ENCODE results near the gene TMPRSS13.

DNA sequence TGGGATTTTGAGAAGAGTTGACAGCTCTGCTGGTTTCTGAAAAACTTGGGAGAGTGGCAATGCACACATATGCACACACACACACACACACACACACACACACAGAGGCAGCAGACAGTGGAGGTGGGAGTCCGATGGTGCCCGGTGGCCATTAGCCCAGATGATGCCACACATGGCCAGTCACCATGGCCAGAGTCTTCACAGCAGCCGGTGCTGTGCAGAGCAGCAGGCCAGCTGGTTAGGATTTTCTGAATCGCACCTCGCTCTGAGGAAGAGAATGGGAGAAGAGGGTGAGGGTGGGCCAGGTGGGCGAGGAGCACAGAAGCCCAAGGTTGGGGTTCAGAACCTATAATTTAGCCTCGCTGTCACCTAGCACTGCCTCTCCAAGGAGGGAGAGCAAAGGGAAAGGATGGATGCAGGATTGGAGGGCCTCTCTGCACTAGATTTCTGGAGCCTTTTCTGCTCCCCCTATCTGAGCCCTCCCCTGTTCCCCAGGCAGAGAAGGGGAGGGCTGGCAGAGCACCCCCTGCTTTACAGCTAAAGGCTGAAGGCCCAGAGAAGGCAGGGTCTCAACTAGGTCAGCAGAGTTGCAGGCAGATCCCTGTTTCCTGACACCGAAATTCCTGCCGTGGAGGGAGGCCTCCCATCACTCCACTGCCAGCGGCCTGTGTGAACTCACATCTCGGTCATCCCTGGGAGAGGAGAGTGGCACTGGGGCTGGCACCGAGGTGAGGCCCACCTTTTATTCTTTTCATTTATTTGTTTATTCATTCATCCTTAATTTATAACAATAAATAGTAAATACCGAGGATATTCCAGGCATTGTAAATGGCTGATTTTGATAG is 27.0 kb downstream of the TMPRSS13 start:
- no peak for TF ChIP-seq POLR2A (IDR thresholded peaks at IDR 0.05; ENCODE audit: low read depth)
- TF ChIP-seq, protein P1, sequence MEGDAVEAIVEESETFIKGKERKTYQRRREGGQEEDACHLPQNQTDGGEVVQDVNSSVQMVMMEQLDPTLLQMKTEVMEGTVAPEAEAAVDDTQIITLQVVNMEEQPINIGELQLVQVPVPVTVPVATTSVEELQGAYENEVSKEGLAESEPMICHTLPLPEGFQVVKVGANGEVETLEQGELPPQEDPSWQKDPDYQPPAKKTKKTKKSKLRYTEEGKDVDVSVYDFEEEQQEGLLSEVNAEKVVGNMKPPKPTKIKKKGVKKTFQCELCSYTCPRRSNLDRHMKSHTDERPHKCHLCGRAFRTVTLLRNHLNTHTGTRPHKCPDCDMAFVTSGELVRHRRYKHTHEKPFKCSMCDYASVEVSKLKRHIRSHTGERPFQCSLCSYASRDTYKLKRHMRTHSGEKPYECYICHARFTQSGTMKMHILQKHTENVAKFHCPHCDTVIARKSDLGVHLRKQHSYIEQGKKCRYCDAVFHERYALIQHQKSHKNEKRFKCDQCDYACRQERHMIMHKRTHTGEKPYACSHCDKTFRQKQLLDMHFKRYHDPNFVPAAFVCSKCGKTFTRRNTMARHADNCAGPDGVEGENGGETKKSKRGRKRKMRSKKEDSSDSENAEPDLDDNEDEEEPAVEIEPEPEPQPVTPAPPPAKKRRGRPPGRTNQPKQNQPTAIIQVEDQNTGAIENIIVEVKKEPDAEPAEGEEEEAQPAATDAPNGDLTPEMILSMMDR (IDR thresholded peaks at IDR 0.05), result no peak
